GM19463 (cell line): ENCODE results near the gene GABRA5.
"Not testable (repeated sequence)": the region's sequence is repeated elsewhere in the genome, so short reads cannot be mapped to it uniquely, and the experiment has no call there.

ENCODE experiments used
- ATAC-seq: cut with Tn5 transposase; IDR thresholded peaks from one replicate; pipeline ENCODE4 v1.9.1; 2021; ENCODE audit warnings: mild to moderate bottlenecking, moderate library complexity; ENCODE audit not compliant: unreplicated experiment

The GABRA5 gene

GRCh38 chr15:26875476-26875850 is 8.6 kb downstream of the GABRA5 start:
- no peak for ATAC-seq

- ATAC-seq = no peak
These were observed 11.0 kb downstream of the GABRA5 start for GRCh38 chr15:26877831-26878230.

GRCh38 chr15:26879706-26880105 is 12.8 kb downstream of the GABRA5 start:
- ATAC-seq = no peak

- no peak for ATAC-seq
These were observed 15.2 kb downstream of the GABRA5 start for GRCh38 chr15:26882112-26882511.

GRCh38 chr15:26882616-26883365 is 15.9 kb downstream of the GABRA5 start:
- ATAC-seq = no peak

- ATAC-seq = no peak
These were observed 16.6 kb downstream of the GABRA5 start for GRCh38 chr15:26883466-26883865.

- ATAC-seq = no peak
These were observed 19.7 kb downstream of the GABRA5 start for GRCh38 chr15:26886566-26886965.

GRCh38 chr15:26887926-26888666 is 21.2 kb downstream of the GABRA5 start:
- no peak for ATAC-seq

- no peak for ATAC-seq
These were observed 21.9 kb downstream of the GABRA5 start for GRCh38 chr15:26888761-26889160.

- no peak for ATAC-seq
These were observed 22.5 kb downstream of the GABRA5 start for GRCh38 chr15:26889298-26889898.

GRCh38 chr15:26890451-26890850 is 23.6 kb downstream of the GABRA5 start:
- ATAC-seq = no peak

- no peak for ATAC-seq
These were observed 24.1 kb downstream of the GABRA5 start for GRCh38 chr15:26890988-26891387.

GRCh38 chr15:26891448-26892181 is 24.8 kb downstream of the GABRA5 start:
- ATAC-seq = no peak

GRCh38 chr15:26892182-26892518 is 25.3 kb downstream of the GABRA5 start:
- ATAC-seq = no peak

- ATAC-seq = no peak
These were observed 25.8 kb downstream of the GABRA5 start for GRCh38 chr15:26892678-26893077.

- no peak for ATAC-seq
These were observed 26.6 kb downstream of the GABRA5 start for GRCh38 chr15:26893351-26894065.

- no peak for ATAC-seq
These were observed 27.3 kb downstream of the GABRA5 start for GRCh38 chr15:26894181-26894580.

- ATAC-seq = not testable (repeated sequence)
These were observed 28.5 kb downstream of the GABRA5 start for GRCh38 chr15:26895346-26895745.

- ATAC-seq = no peak
These were observed 32.8 kb downstream of the GABRA5 start for GRCh38 chr15:26899658-26900057.

GRCh38 chr15:26901041-26901440 is 34.2 kb downstream of the GABRA5 start:
- no peak for ATAC-seq

- ATAC-seq = no peak
These were observed 43.9 kb downstream of the GABRA5 start for GRCh38 chr15:26910715-26911114.
